SK-MEL-5 (cell line): ENCODE results near the gene RTP2. TPM values are rescaled to one million over a fixed set of nuclear protein-coding genes. Genes with fewer than 3 reads are reported as not detected.

Experiments used
- DNase-seq: peaks from one replicate; pipeline ENCODE4 v3.0.0-alpha.2; 2016; ENCODE audit warnings: low read depth, low spot score
- in situ Hi-C: cut with HindIII; loops from 2 replicates; pipeline ENCODE4 v1.10.0; 2016; ENCODE audit warnings: low sequenced_read_pairs, high pct_unique_total_duplicates, low pct_unique_long_range_greater_than_20kb
- total RNA-seq: library from RNA; depleted of rRNA; stranded (reverse); fragments of >200 nt; shearing (Covaris generic); gene quantifications from 2 replicates; pipeline ENCODE4 v1.2.3, GENCODE V29; 2014; rRNA removed

Gene RTP2
- total RNA-seq, 1 experiment from 2014 or later: not detected

DNA sequence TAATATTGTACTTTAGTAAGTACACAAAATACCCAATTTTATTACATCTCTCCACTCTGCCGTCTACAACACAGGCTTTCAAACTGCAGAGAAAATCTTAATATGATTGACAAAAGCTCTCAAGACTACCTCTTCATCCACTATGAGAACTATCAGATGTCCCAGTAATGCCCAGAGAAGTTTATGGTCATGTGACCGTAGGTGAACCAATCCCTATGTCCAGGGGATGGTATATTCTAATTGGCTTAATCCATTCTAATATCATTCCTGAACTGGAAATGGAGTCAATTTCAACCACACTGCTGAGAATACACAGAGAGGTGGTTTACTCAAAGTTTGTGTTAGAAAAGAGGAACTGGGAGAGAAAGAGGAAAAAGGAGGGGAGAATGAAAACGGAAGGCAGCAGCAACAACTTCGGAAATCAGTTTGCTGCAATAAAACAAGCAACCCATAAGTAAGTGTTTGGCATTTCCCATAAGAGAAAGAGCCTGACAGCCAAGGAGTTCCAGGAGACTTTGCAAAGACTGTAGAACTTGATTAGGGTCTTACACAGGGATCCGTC is 39.4 kb downstream of the RTP2 start:
- in situ Hi-C loops: no loop called here
- no peak for DNase-seq

GRCh38 chr3:187661267-187661666 is 41.1 kb downstream of the RTP2 start:
- no peak for DNase-seq
- in situ Hi-C loops: no loop called here

DNA sequence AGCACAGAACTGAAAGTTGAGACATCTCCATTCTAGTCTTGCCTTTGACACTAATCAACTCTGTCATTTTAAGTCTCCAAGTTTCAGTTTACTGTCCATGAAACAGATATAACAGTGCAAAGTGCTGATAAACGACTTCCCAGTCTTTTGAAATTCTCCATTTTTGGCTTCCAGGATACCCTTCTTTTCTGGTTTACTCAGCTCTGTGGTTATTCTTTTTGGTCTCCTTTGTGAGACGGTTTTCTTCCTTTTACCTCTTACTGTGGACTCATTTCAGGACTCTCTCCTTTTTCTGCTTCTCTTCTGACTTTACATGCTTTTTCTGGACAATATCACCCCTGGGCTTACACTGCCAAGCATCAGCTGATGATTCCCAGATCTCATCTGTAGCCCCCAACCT is 51.1 kb downstream of the RTP2 start:
- in situ Hi-C loops: no loop called here

More for the DNA sequence above, 51.1 kb downstream of the RTP2 start:
- no peak for DNase-seq

Other genes starting within 250 kb of the RTP2 start
- not detected in 2 replicates for gene SST, start 32.2 kb downstream of the RTP2 start, total RNA-seq
- gene BCL6, start 42.9 kb upstream of the RTP2 start, total RNA-seq: 8.1 and 10.2 TPM in 2 replicates